NCI-H187 (cell line): ENCODE results near the gene EP300.
A peak's percentile ranks its signal among the peaks of the same experiment; 100 is the strongest.
"Not testable (repeated sequence)": the region's sequence is repeated elsewhere in the genome, so short reads cannot be mapped to it uniquely, and the experiment has no call there.

Source experiments
- DNase-seq, 2 experiments: peaks; one replicate each; lab custom pipeline; 2025; lab: John Stamatoyannopoulos, UW

The EP300 gene

DNA sequence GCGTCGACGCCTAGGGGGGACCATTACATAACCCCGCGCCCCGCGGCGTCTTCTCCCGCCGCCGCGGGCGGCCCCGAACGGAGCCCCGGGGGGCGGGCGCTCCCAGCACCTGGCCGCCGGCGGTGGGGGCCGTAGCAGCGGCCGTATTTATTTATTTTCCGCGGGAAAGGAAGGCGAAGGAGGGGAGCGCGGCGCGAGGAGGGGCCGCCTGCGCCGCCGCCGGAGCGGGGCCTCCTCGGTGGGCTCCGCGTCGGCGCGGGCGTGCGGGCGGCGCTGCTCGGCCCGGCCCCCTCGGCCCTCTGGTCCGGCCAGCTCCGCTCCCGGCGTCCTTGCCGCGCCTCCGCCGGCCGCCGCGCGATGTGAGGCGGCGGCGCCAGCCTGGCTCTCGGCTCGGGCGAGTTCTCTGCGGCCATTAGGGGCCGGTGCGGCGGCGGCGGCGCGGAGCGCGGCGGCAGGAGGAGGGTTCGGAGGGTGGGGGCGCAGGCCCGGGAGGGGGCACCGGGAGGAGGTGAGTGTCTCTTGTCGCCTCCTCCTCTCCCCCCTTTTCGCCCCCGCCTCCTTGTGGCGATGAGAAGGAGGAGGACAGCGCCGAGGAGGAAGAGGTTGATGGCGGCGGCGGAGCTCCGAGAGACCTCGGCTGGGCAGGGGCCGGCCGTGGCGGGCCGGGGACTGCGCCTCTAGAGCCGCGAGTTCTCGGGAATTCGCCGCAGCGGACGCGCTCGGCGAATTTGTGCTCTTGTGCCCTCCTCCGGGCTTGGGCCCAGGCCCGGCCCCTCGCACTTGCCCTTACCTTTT is at the start of gene EP300:
Gene EP300 (plus strand): TSS at position 570 of the 795 bp plus-strand sequence. CDS start 413 bp downstream, outside the sequence.
- peak; percentile 3 to 20 for DNase-seq

DNA sequence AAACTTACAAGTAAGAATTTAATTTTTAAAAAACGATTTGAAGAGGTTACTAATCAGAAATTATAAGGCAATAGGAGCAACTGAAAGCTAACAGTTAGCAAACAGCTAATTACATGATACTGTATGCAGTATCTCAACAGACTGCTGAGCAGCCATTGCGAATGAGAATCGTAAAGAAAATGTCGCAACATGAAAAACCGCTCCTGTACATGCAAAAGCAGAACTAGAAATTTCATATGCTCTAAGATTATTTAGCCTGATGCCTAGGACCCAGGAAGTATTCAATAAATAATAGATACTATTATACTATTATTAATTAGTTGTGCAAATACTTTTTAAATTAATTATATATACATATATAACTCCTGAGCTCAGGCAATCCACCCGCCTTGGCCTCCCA is 48.7 kb upstream of the EP300 start:
- no peak for DNase-seq

DNA sequence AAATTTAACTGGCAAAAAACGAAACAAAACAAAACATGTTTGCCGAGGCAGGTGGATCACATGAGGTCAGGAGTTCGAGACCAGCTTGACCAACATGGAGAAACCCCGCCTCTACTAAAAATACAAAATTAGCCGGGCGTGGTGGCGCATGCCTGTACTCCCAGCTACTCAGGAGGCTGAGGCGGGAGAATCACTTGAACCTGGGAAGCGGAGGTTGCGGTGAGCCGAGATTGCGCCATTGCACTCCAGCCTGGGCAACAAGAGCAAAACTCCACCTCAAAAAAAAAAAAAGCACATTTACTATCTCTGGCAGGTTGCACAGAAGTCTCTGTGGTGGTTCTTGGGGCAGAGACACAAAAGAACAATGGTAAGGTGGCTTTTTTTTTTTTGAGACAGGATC is 46.8 kb upstream of the EP300 start:
- not testable (repeated sequence) for DNase-seq

DNA sequence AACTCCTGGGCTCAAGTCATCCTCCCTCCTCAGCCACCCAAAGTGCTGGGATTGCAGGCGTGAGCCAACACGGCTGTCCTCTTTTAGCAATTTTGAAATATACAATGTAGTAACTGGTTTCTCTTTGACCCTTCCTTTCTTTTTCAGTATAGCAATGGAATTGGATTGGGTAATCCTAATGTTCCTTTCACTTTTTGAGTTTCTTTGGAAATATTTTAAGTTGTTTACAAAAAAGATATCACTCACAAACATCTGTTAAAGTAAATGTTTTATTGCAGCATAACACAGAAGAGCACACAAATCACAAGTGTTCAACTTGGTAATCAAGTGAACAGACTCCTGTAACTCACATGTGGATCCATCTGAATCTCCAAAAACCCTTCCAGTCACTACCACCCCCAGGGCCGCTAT is 44.6 kb upstream of the EP300 start:
- no peak for DNase-seq

DNA sequence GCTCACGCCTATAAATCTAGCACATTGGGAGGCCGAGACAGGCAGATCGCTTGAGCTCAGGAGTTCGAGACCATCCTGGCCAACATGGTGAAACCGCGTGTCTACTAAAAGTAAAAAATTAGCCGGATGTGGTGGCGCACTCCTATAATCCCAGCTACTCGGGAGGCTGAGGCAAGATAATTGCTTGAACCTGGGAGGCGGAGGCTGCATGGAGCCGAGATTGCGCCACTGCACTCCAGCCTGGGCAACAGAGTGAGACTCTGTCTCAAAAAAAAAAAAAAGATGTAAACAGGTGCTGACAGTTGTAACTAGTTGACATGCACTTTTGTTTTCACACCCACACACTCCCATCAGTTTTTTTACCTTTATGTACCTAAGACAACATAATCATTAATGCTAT is 44.0 kb upstream of the EP300 start:
- not testable (repeated sequence) for DNase-seq

DNA sequence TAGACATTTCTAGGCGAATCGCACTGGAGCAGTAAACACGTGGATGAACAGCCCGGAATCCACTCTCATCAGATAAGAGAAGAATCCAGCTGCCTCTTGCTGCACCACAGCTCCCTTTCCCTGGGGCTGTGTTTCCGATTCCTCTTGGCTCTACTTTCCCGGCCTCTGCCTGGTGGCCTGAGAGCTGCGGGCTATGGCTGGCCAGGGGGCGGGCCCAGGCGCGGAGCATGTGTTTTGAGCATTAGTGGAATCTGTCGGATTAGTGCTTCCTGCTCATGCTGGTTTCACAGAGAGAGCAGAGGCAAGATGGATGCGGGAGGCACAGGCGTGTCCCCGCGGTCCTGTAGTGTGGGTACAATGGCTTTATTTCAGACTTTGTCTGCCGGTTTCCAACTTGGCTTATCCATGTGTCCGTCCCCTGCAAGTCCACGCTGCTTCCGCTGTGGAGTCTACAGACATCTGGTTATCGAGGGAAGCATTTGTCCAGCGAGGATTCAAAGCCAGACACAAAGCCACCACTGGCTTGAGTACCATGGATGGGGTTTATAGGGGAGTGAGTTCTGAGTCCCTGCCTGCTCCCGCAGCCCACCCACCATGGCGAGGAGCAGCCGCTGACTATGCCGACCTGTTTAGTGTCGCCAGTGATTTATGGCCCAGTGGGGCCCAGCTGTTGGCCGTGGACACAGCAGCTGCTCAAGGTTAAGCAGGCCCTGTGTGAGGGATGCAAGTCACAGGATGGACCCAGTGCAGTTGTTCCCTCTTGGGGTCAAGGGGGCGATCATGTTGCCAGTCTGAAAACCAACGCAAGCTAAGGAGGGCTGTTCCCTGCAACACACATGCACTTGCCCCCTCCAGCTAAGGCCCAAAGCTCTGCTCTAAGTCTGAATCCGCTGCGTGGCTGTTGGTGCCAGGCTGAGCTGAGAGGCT is 43.3 kb upstream of the EP300 start:
- no peak for DNase-seq

DNA sequence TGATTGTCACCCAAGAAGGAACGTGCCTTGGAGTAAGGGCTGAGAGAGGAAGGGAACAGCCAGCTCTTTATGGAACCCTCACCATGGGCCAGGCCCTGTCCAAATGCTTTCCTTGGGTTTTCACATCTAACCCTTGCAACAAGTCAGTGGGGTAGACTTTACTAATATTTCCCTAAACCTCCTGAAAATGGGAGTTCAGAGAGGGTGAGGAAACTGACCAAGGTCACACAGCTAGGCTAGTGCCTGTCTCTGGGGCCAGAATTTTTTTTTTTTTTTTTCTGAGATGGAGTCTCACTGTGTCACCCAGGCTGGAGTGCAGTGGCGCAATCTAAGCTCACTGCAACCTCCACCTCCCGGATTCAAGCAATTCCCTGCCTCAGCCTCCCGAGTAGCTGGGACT is 42.6 kb upstream of the EP300 start:
- not testable (repeated sequence) for DNase-seq

DNA sequence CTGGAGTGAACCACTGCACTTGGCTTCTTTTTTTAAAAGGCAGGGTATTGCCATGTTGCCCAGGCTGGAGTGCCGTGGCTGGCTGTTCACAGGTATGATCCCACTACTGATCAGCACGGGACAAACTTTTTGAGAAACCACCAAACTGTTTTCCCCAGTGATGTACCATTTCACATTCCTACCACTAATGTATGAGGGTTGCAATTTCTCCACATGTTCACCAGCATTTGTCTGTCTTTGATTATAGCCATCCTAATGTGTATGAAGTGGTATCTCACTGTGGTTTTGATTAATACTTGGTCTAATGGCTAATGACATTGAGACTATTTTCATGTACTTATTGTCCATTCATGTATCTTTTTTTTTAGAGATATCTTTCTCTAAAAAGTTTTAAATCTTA is 41.5 kb upstream of the EP300 start:
- DNase-seq: no peak

DNA sequence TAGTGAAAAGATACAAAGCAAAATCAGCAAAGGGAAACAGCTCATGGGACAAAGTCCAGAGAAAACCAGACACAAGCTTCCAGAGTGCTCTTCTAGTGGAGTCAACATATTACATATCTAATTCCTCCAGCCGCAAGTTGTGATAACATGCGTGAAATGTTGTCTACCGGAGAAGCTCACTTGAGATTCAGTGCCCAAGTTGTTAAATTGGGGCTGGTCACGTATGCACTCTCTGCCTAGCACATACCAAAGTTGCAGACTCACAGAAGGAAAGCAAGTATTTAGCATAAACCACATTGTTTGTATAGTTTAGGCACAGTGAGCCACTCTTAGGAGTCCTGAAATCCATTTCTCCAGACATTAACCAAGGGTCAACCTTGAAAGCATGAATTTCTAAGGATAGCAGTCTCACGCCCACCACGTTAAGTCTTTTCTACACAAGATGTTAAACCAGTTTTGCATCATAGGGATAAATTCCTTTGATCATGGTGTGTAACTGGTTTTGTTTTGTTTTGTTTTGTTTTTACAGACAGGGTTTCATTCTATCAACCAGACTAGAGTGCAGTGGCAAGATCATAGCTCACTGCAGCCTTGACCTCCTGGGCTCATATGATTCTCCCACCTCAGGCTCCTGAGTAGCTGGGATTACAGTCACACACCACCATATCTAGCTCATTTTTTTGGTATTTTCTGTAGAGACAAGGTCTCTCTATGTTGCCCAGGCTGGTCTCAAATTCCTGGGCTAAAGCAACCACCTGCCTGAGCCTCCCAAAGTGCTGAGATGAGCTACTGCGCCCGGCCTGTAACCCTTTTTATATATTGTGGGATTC is 39.5 kb upstream of the EP300 start:
- no peak for DNase-seq

DNA sequence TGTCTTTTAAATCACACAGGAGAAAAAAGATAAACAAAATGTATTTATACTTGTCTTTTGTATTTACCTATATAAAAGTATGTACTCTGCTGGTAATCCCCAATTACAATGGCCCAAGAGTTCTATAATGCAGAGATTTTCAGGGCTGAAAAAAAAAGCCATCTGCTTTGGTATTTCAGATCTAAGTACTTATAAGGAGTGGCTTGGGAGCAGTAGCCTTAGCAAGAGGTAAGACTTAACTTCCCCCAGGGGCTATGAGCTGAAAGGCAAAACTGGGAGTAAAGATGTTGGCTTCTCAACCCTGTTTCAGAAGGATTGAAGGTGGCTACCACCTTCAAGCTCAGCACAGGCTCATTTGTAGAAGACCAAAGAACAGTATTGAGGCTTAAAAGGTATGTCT is 35.3 kb upstream of the EP300 start:
- no peak for DNase-seq

DNA sequence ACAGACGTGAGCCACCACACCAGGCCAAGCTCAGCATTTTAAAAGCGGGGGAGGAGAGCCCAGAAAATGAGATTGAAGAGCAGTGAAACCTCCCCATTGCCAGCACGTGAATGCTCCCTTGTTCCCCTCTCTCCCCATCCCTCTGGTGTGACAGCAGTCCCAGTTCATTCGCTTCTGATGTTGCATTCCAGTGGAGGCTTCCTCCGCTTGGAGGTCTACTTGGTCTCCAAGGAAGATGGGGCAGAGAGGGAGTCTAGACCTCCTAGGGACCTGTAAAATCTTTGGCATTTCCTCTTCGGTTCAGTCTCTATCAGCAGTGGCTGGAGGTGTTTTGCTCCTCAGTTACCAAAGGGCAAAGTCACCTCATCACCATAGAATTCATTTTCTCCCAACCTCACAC is 30.2 kb upstream of the EP300 start:
- no peak for DNase-seq

DNA sequence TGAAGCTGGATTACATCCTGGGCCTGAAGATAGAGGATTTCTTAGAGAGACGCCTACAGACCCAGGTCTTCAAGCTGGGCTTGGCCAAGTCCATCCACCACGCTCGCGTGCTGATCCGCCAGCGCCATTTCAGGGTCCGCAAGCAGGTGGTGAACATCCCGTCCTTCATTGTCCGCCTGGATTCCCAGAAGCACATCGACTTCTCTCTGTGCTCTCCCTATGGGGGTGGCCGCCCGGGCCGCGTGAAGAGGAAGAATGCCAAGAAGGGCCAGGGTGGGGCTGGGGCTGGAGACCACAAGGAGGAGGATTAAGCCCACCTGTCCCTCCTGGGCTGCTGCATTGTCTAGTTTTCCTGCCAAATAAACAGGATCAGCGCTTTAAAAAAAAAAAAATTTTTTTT is 28.1 kb upstream of the EP300 start:
- DNase-seq: not testable (repeated sequence)

DNA sequence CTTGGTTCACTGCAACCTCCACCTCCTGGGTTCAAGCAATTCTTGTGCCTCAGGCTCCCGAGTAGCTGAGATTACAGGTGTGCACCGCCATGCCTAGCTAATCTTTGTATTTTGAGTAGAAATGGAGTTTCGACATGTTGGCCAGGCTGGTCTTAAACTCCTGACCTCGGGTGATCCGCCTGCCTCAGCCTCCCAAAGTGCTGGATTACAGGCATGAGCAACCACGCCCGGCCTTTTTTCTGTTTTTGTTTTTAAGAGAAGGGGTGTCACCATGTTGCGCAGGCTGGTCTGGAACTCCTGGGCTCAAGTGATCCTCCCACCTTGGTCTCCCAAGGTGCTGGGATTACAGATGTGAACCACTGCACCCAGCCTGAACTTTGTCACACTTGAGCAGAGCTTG is 26.1 kb upstream of the EP300 start:
- not testable (repeated sequence) for DNase-seq

DNA sequence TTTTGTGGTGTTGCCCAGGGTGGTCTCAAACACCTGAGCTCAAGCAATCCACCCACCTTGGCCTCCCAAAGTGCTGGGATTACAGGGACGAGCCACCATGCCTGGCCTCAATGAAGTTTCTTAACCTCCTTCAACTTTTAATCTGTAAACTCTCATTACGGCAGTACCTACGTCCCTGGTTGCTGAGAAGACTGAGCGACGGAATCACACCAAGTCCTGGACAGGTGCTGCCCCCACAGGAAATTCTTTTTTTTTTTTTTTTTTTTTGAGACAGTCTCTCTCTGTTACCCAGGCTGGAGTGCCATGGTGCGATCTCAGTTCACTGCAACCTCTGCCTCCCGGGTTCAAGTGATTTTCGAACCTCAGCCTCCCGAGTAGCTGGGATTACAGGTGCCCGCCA is 24.4 kb upstream of the EP300 start:
- DNase-seq: not testable (repeated sequence)

DNA sequence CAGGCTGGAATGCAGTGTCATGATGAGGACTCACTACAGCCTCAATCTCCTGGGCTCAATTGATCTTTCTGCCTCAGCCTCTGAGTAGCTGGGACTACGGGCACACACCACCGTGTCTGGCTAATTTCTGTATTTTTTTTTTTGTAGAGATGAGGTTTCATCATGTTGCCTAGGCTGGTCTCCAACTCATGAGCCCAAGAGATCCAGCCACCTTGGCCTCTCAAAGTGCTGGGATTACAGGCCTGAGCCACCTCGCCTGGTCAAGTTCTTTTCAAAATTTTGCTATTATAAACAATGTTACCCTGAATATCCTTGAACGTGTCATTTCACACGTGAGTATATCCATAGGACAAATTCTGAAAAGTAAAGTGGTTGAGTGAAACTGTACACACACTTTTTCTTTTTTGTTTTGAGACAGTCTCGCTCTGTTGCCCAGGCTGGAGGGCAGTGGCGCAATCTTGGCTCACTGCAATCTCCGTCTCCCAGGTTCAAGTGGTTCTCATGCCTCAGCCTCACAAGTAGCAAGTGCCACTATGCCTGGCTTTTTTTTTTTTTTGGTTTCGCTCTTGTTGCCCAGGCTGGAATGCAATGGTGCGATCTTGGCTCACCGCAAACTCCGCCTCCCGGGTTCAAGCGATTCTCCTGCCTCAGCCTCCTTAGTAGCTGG is 21.6 kb upstream of the EP300 start:
- DNase-seq: no peak

DNA sequence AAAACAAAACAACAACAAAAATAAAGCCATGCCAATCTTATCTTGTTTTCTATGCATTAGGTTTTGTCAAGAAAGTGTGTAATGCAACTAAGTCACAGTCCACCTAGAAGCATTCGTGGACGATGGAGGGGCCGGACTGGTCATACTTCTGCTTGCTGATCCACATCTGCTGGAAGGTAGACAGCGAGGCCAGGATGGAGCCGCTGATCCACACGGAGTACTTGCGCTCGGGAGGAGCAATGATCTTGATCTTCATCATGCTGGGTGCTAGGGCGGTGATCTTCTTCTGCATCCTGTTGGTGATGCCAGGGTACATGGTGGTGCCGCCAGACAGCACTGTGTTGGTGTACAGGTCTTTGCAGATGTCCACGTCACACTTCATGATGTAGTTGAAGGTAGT is 18.3 kb upstream of the EP300 start:
- DNase-seq: no peak

DNA sequence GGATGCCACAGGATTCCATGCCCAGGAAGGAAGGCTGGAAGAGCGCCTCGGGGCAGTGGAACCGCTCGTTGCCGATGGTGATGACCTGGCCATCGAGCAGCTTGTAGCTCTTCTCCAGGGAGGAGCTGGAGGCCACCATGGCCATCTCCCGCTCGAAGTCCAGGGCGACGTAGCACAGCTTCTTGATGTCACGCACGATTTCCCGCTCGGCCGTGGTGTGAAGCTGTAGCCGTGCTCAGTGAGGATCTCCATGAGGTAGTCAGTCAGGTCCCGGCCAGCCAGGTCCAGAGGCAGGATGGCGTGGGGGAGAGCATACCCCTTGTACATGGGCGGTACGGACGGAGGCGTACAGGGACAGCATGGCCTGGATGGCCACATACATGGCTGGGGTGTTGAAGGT is 17.9 kb upstream of the EP300 start:
- DNase-seq: no peak

DNA sequence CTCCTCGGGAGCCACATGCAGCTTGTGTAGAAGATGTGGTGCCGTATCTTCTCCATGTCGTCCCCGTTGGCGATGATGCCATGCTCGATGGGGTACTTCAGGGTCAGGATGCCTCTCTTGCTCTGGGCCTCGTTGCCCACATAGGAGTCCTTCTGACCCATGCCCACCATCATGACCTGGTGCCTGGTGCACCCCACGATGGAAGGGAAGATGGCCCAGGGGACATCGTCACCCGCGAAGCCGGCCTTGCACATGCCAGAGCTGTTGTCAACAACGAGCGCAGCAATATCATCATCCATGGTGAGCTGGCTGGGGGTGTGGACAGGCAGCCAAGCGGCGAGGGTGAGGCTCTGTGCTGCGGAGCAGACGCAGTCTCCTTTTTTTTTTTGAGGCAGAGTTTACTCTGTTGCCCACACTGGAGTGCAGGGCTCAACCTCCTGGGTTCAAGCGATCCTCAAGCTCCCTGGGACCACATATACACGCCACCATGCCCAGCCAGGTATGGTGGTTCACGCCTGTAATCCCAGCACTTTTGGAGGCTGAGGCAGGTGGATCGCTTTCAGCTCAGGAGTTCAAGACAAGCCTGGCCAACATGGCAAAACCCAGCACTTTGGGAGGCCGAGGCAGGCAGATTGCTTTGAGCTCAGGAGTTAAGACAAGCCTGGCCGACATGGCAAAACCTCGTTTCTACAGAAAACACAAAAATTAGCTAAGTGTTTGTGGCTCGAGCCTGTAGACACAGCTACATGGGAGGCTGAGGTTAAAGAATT is 17.3 kb upstream of the EP300 start:
- DNase-seq: no peak

DNA sequence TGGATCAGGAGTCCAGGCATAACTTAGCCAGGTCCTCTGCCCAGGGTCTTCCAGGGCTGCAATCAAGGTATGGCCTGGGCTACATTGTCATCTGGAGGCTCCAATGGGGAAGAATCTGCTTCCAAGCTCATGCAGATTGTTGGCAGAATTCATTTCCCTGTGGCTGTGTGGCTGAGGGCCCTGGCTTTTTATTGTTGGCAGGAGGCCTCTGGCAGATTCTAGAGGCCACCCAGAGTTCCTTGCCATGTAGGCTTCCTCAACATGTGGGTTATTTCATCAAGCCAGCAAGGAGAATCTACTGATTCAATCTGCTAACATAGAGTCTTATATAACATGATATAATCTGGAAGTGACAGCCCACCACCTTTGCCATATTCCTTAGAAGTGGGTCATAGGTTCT is 16.4 kb upstream of the EP300 start:
- DNase-seq: no peak

DNA sequence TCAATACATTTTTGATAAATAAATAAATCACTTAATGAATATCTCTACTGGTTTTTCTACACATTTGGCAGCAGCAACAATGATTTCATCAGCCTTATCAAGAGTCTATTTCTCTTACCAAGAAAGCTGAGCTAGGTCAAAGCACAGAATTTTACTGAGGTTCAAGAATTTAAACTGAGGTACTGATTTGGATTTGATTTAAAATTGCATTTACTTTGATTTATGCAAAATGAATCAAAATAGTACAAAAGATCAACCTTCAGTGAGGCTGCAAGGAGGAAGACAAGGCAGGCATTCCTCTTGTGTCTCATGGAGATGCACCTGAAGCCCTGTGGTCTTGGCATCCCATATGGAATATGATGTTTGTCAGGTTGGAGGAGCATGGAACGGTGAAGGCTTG is 15.5 kb upstream of the EP300 start:
- no peak for DNase-seq

DNA sequence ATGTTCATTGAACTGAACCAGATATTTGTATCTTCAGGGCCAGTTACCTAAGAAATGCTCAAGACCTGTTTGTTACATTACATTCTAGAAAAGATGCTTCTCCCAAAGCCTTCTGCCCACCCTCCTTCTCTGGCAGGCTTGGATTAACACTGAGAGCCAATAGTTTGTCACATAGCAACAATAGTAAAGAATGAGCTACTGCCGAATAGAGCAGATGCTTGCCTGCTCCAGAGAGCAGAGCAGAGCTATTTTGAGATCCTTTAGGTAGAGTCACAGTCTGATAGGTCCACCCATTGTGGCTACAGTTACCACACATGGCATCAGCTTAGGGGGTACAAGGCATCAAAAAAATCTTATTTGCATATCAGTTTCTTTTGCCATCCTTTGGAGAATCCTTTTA is 13.5 kb upstream of the EP300 start:
- DNase-seq: no peak
